ENCODE data around the gene SPATA17. TPM values are rescaled to one million over a fixed set of nuclear protein-coding genes. Genes with fewer than 3 reads are reported as not detected.

The SPATA17 gene
- total and polyA plus RNA-seq, 2 of the 8 experiments (the other 6 are each of a cell fraction or from before 2014, with no cell fraction given) = 0.17 to 0.48 TPM

DNA sequence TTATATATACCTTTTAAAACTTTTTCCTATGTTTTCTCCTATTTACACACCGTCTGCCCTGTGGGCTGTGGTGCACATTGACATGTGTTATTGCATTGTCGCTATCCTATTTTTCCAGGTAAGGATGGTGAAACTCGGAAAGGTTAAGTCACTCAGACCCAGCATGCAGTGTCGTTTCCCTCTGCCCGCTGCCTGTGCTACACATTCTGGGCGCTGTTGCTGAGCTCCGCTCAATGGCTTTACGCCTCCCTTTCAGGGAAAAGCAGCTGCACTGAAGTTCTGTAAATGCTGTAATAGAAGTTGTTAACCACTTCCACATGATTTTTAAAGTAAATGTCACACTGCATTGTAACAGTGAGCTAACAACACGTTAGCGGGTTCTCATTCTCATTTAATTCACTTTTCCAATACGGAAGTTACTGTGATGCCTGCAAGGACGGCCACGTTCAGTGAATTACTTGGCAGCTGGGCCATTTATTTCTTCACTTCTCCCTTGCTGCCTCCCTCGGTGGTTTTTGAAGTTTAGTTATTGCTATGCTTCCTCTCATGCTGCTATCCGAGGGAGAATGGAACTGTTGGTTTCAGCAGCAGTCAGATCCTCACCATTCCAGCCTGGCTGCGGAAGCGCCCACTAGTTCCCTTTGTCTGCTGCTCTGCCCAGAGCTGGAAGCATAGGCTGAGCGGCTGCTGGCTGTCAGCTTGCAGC lies 288.7 kb downstream of the SPATA17 start (continued):
- TF ChIP-seq, protein P1, sequence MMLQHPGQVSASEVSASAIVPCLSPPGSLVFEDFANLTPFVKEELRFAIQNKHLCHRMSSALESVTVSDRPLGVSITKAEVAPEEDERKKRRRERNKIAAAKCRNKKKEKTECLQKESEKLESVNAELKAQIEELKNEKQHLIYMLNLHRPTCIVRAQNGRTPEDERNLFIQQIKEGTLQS (IDR thresholded peaks at IDR 0.05; ENCODE audit: insufficient read depth, low read depth, low read length) = no peak
- no peak for TF ChIP-seq HDAC2 (IDR thresholded peaks at IDR 0.05; ENCODE audit: borderline replicate concordance in 1 of 2, low read depth in 2 of 2, low read length in 2 of 2)
- TF ChIP-seq, protein P2, sequence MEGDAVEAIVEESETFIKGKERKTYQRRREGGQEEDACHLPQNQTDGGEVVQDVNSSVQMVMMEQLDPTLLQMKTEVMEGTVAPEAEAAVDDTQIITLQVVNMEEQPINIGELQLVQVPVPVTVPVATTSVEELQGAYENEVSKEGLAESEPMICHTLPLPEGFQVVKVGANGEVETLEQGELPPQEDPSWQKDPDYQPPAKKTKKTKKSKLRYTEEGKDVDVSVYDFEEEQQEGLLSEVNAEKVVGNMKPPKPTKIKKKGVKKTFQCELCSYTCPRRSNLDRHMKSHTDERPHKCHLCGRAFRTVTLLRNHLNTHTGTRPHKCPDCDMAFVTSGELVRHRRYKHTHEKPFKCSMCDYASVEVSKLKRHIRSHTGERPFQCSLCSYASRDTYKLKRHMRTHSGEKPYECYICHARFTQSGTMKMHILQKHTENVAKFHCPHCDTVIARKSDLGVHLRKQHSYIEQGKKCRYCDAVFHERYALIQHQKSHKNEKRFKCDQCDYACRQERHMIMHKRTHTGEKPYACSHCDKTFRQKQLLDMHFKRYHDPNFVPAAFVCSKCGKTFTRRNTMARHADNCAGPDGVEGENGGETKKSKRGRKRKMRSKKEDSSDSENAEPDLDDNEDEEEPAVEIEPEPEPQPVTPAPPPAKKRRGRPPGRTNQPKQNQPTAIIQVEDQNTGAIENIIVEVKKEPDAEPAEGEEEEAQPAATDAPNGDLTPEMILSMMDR (IDR thresholded peaks at IDR 0.05; ENCODE audit: control extremely low read depth in 1 of 3, insufficient read depth in 1 of 3, low read depth in 1 of 3, low read length in 3 of 3) = no peak

Small RNA genes lying within 50 kb of the gene (small RNA-seq; reads per million reads assigned to genes)
- gene UBBP2 (ENCODE audit: insufficient read depth) = not detected

Other genes starting within 250 kb of the SPATA17 start
- 12.2 and 13.1 TPM in 2 replicates for gene GPATCH2, start 254 bp upstream of the SPATA17 start, total RNA-seq (2021; fragmentation: NEBNext Ultra II Directional; extraction: Animal tissue kit (Norgen Biotek cat#: 25700))
- gene GPATCH2, start 254 bp upstream of the SPATA17 start, polyA plus RNA-seq (2011; rRNA removed) = 2.8 and 3.9 TPM in 2 replicates

Measured in H1 (cell line).